ENCODE measurements around the gene EHD1. TPM values are rescaled to one million over a fixed set of nuclear protein-coding genes. Genes with fewer than 3 reads are reported as not detected.

EHD1 gene
- total and polyA plus RNA-seq, 2 of the 8 experiments (the other 6 are each of a cell fraction or from before 2014, with no cell fraction given), result 31.5 to 42.9 TPM

- H4K8ac ChIP-seq (ENCODE audit: extremely low read depth, insufficient read depth, low read length), result peak overlapping the region; percentile 60; the same call in 1 of the 2 replicates
- H3K9me3 ChIP-seq (ENCODE audit: insufficient read depth in 2 of 2, low read depth in 1 of 2, low read length in 1 of 2), result no peaks in the 10 kb centered on the region
- H3K4me2 ChIP-seq (ENCODE audit: insufficient read depth in 1 of 2, low read depth in 2 of 2, low read length in 2 of 2), result no peak overlapping the region
- no peak for FAIRE-seq
- no peak overlapping the region for H3K4ac ChIP-seq (replicated peaks; ENCODE audit: insufficient read length, low read depth, low read length)
- H4K5ac ChIP-seq (ENCODE audit: insufficient read length, low read depth, low read length), result no peak overlapping the region
- ChIA-PET CTCF (ENCODE audit: partially characterized antibody) (interaction anchor here (0.7 to 32.3 kb wide), 7 partner anchors 11 to 143 kb away, joined by 3 to 1058 read pairs (median 6); partner anchors contain the start of genes ARL2, BATF2, EHD1 and GPHA2), POLR2A (ENCODE audit: partially characterized antibody) (interaction anchor here (25.7 kb wide), 1 partner anchor 13 kb away, joined by 408 read pairs; the partner anchor contains the start of gene EHD1)
- 0 out of 4 replicates have a peak, but pooled peaks cover 0 to 3% of the 10 kb centered on the region in 2 experiments for H3K79me2 ChIP-seq (ENCODE audit: control insufficient read depth in 1 of 2, insufficient read depth in 2 of 2, low read length in 2 of 2)
- no peak overlapping the region for H2AK5ac ChIP-seq (ENCODE audit: low read depth, low read length)
- no peak overlapping the region for H3K56ac ChIP-seq (replicated peaks; ENCODE audit: insufficient read length, low read depth, low read length)
- WGBS, 2 experiments (ENCODE audit: extremely low coverage in 1 of 2, insufficient coverage in 1 of 2, insufficient read length in 1 of 2, insufficient replicate concordance in 2 of 2, low coverage in 1 of 2, low lambda C conversion rate in 2 of 2, missing lambda C conversion rate in 1 of 2), result 88% methylated on average over 19 of the region's 20 CpGs; no CpG with 5 or more reads in 1 of the 2 experiments
- H3K23me2 ChIP-seq (ENCODE audit: low read depth, low read length), result no peaks in the 10 kb centered on the region
- no peak overlapping the region for H2BK15ac ChIP-seq (ENCODE audit: low read length)
- no peak overlapping the region for H3K27ac ChIP-seq (ENCODE audit: low read depth, low read length)
- H3K4me3 ChIP-seq (ENCODE audit: extremely low read depth in 1 of 4, insufficient read depth in 2 of 4, low read depth in 3 of 4, low read length in 4 of 4), result no peak overlapping the region
- H3K36me3 ChIP-seq (ENCODE audit: control insufficient read depth in 2 of 4, insufficient read depth in 4 of 4, low read length in 3 of 4), result no peaks in the 10 kb centered on the region; a peak in 1 of 8 replicates
- no peak overlapping the region for H2AFZ ChIP-seq (ENCODE audit: low read length)
- DNase-seq (ENCODE audit: low read depth in 1 of 2, low spot score in 2 of 2), result no peak
- H2BK20ac ChIP-seq (ENCODE audit: low read length), result no peak overlapping the region
- H3K18ac ChIP-seq (ENCODE audit: extremely low read depth, low read length), result no peak overlapping the region
- H3K27me3 ChIP-seq (replicated peaks in 1 of 4; ENCODE audit: control insufficient read depth in 3 of 4, extremely low read depth in 1 of 4, insufficient read depth in 3 of 4, low read length in 3 of 4), result no peaks in the 10 kb centered on the region
- no peak overlapping the region for H4K91ac ChIP-seq (replicated peaks; ENCODE audit: insufficient read length, low read length)
- H2BK12ac ChIP-seq (ENCODE audit: low read depth, low read length), result no peak overlapping the region
- H3K79me1 ChIP-seq (ENCODE audit: low read depth, low read length), result peaks cover 3% of the 10 kb centered on the region; the same call in 1 of the 2 replicates
- H2BK5ac ChIP-seq (ENCODE audit: low read depth, low read length), result no peak overlapping the region
- no peak overlapping the region for H2BK120ac ChIP-seq (replicated peaks; ENCODE audit: low read depth, low read length)
- peaks cover 0 to 3% (median 0%) of the 10 kb centered on the region in 4 experiments; a peak in 2 of 7 replicates for H3K4me1 ChIP-seq (replicated peaks in 1 of 4; ENCODE audit: control insufficient read depth in 3 of 4, insufficient read depth in 4 of 4, low read length in 3 of 4)
- no peak overlapping the region for H3K9ac ChIP-seq (replicated peaks in 1 of 4; ENCODE audit: extremely low read depth in 1 of 4, low read depth in 3 of 4, low read length in 3 of 4)
- H4K20me1 ChIP-seq (replicated peaks in 1 of 2; ENCODE audit: control insufficient read depth in 1 of 2, insufficient read depth in 2 of 2, low read length in 2 of 2), result peaks cover 0 to 4% of the 10 kb centered on the region in 2 experiments
- no peak overlapping the region for H3K23ac ChIP-seq (ENCODE audit: insufficient read length)
- no peak overlapping the region for H3K14ac ChIP-seq (ENCODE audit: insufficient read length)
- no peak for TF ChIP-seq TAF7 (optimal IDR thresholded peaks at IDR 0.05; ENCODE audit: borderline replicate concordance, low read depth, low read length)
- no peak for TF ChIP-seq RAD21 (IDR thresholded peaks at IDR 0.05 in 1 of 2, conservative IDR thresholded peaks at IDR 0.05 in 1 of 2; ENCODE audit: low read depth in 2 of 2, low read length in 2 of 2)
- TF ChIP-seq SIN3A (conservative IDR thresholded peaks at IDR 0.05 in 1 of 2, IDR thresholded peaks at IDR 0.05 in 1 of 2; ENCODE audit: low read depth in 1 of 2, low read length in 2 of 2), result no peak
Observed at GRCh38 chr11:64870893-64871466, 7.4 kb downstream of the EHD1 start.
